GM12891 (cell line): ENCODE results near the gene BRIP1.

Source experiments
- POLR2A ChIP-seq: IDR thresholded peaks from 2 replicates; pipeline ENCODE4 v1.6.1; 2011; ENCODE audit warnings: low read depth, low read length, control low read depth
- POLR2AphosphoS5 ChIP-seq: IDR thresholded peaks from 2 replicates; pipeline ENCODE4 v1.6.1; 2011; ENCODE audit warnings: low read depth, low read length, control low read depth
- SPI1 ChIP-seq: IDR thresholded peaks from 2 replicates; pipeline ENCODE4 v1.6.1; 2011; ENCODE audit warnings: low read depth, low read length, control low read depth

DNA sequence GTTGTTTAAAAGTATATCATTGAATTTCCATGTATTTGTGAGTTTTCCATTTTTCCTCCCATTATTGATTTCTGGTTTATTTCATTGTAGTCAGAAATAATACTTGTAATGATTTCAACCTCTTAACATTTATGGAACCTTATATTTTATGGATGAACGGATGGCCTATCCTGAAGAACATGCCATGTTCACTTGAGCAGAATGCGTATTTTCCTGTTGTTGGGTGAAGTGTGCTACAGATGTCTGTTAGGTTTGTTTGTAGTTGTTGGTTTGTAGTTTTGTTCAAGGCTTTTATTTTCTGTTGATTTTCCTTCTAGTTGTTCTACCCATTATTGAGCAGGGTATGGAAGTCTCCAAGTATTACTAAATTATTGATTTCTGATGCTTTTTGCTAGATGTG is 165.1 kb downstream of the BRIP1 start:
- TF ChIP-seq POLR2A (no peak), POLR2AphosphoS5 (no peak), SPI1 (no peak)
